ENCODE measurements around the gene SMIM35.

The SMIM35 gene

GRCh38 chr11:118124929-118125535 lies 38.3 kb upstream of the SMIM35 start:
- H3K4me1 ChIP-seq (ENCODE audit: control insufficient read depth, insufficient read depth, low read length), result peaks cover 10% of the 10 kb centered on the region
- H3K36me3 ChIP-seq (ENCODE audit: control insufficient read depth, insufficient read depth, low read length), result no peaks in the 10 kb centered on the region
- no peak overlapping the region for H3K9ac ChIP-seq (ENCODE audit: low read length)
- no peak overlapping the region for H3K4me3 ChIP-seq (ENCODE audit: low read length)
- H3K9me3 ChIP-seq (ENCODE audit: control insufficient read depth, low read length), result no peaks in the 10 kb centered on the region
- H3K27me3 ChIP-seq (ENCODE audit: control insufficient read depth, insufficient read depth, low read length), result no peaks in the 10 kb centered on the region

- Histone ChIP-seq H3K36me3 (ENCODE audit: control insufficient read depth, insufficient read depth, low read length) (peaks cover 14% of the 10 kb centered on the region), H3K9me3 (ENCODE audit: control insufficient read depth, low read length) (no peaks in the 10 kb centered on the region), H3K9ac (ENCODE audit: low read length) (no peak overlapping the region), H3K4me1 (ENCODE audit: control insufficient read depth, insufficient read depth, low read length) (no peaks in the 10 kb centered on the region), H3K4me3 (ENCODE audit: low read length) (no peak overlapping the region), H3K27me3 (ENCODE audit: control insufficient read depth, insufficient read depth, low read length) (no peaks in the 10 kb centered on the region)
These were observed 34.0 kb upstream of the SMIM35 start for GRCh38 chr11:118120793-118121192.

GRCh38 chr11:118117790-118118601 lies 31.2 kb upstream of the SMIM35 start:
- no peaks in the 10 kb centered on the region for H3K27me3 ChIP-seq (ENCODE audit: control insufficient read depth, insufficient read depth, low read length)
- no peaks in the 10 kb centered on the region for H3K4me1 ChIP-seq (ENCODE audit: control insufficient read depth, insufficient read depth, low read length)
- peaks cover 14% of the 10 kb centered on the region for H3K36me3 ChIP-seq (ENCODE audit: control insufficient read depth, insufficient read depth, low read length)
- H3K4me3 ChIP-seq (ENCODE audit: low read length), result no peak overlapping the region
- no peaks in the 10 kb centered on the region for H3K9me3 ChIP-seq (ENCODE audit: control insufficient read depth, low read length)
- H3K9ac ChIP-seq (ENCODE audit: low read length), result no peak overlapping the region

GRCh38 chr11:118115048-118115447 lies 28.3 kb upstream of the SMIM35 start:
- H3K36me3 ChIP-seq (ENCODE audit: control insufficient read depth, insufficient read depth, low read length), result peaks cover 14% of the 10 kb centered on the region
- no peak overlapping the region for H3K9ac ChIP-seq (ENCODE audit: low read length)

GRCh38 chr11:118114266-118114665 lies 27.5 kb upstream of the SMIM35 start:
- H3K4me3 ChIP-seq (ENCODE audit: low read length), result no peak overlapping the region
- H3K36me3 ChIP-seq (ENCODE audit: control insufficient read depth, insufficient read depth, low read length), result peaks cover 14% of the 10 kb centered on the region
- peaks cover 6% of the 10 kb centered on the region for H3K4me1 ChIP-seq (ENCODE audit: control insufficient read depth, insufficient read depth, low read length)
- H3K9me3 ChIP-seq (ENCODE audit: control insufficient read depth, low read length), result no peaks in the 10 kb centered on the region
- no peak overlapping the region for H3K9ac ChIP-seq (ENCODE audit: low read length)
- no peaks in the 10 kb centered on the region for H3K27me3 ChIP-seq (ENCODE audit: control insufficient read depth, insufficient read depth, low read length)

More at GRCh38 chr11:118115048-118115447, 28.3 kb upstream of the SMIM35 start:
- Histone ChIP-seq H3K9me3 (ENCODE audit: control insufficient read depth, low read length) (no peaks in the 10 kb centered on the region), H3K4me1 (ENCODE audit: control insufficient read depth, insufficient read depth, low read length) (peaks cover 6% of the 10 kb centered on the region), H3K4me3 (ENCODE audit: low read length) (no peak overlapping the region), H3K27me3 (ENCODE audit: control insufficient read depth, insufficient read depth, low read length) (no peaks in the 10 kb centered on the region)

- Histone ChIP-seq H3K36me3 (ENCODE audit: control insufficient read depth, insufficient read depth, low read length) (peaks cover 6% of the 10 kb centered on the region), H3K4me3 (ENCODE audit: low read length) (no peak overlapping the region)
These were observed 26.1 kb upstream of the SMIM35 start for GRCh38 chr11:118112711-118113430.

GRCh38 chr11:118111744-118112035 lies 24.9 kb upstream of the SMIM35 start:
- no peaks in the 10 kb centered on the region for H3K27me3 ChIP-seq (ENCODE audit: control insufficient read depth, insufficient read depth, low read length)
- H3K4me1 ChIP-seq (ENCODE audit: control insufficient read depth, insufficient read depth, low read length), result peaks cover 6% of the 10 kb centered on the region
- peak overlapping the region; percentile 7 for H3K9ac ChIP-seq (ENCODE audit: low read length)
- no peaks in the 10 kb centered on the region for H3K36me3 ChIP-seq (ENCODE audit: control insufficient read depth, insufficient read depth, low read length)
- H3K4me3 ChIP-seq (ENCODE audit: low read length), result no peak overlapping the region
- no peaks in the 10 kb centered on the region for H3K9me3 ChIP-seq (ENCODE audit: control insufficient read depth, low read length)

More at GRCh38 chr11:118112711-118113430, 26.1 kb upstream of the SMIM35 start:
- Histone ChIP-seq H3K9me3 (ENCODE audit: control insufficient read depth, low read length) (no peaks in the 10 kb centered on the region), H3K9ac (ENCODE audit: low read length) (no peak overlapping the region), H3K27me3 (ENCODE audit: control insufficient read depth, insufficient read depth, low read length) (no peaks in the 10 kb centered on the region), H3K4me1 (ENCODE audit: control insufficient read depth, insufficient read depth, low read length) (peaks cover 6% of the 10 kb centered on the region)

GRCh38 chr11:118111019-118111743 lies 24.4 kb upstream of the SMIM35 start:
- H3K9me3 ChIP-seq (ENCODE audit: control insufficient read depth, low read length), result no peaks in the 10 kb centered on the region
- H3K4me1 ChIP-seq (ENCODE audit: control insufficient read depth, insufficient read depth, low read length), result peaks cover 6% of the 10 kb centered on the region
- H3K9ac ChIP-seq (ENCODE audit: low read length), result peak overlapping the region; percentile 7
- H3K36me3 ChIP-seq (ENCODE audit: control insufficient read depth, insufficient read depth, low read length), result no peaks in the 10 kb centered on the region
- H3K4me3 ChIP-seq (ENCODE audit: low read length), result no peak overlapping the region
- no peaks in the 10 kb centered on the region for H3K27me3 ChIP-seq (ENCODE audit: control insufficient read depth, insufficient read depth, low read length)

GRCh38 chr11:118109231-118109630 lies 22.5 kb upstream of the SMIM35 start:
- Histone ChIP-seq H3K9ac (ENCODE audit: low read length) (no peak overlapping the region), H3K4me3 (ENCODE audit: low read length) (no peak overlapping the region), H3K9me3 (ENCODE audit: control insufficient read depth, low read length) (no peaks in the 10 kb centered on the region), H3K27me3 (ENCODE audit: control insufficient read depth, insufficient read depth, low read length) (no peaks in the 10 kb centered on the region), H3K36me3 (ENCODE audit: control insufficient read depth, insufficient read depth, low read length) (no peaks in the 10 kb centered on the region), H3K4me1 (ENCODE audit: control insufficient read depth, insufficient read depth, low read length) (peaks cover 6% of the 10 kb centered on the region)

GRCh38 chr11:118108513-118108912 lies 21.8 kb upstream of the SMIM35 start:
- Histone ChIP-seq H3K4me3 (ENCODE audit: low read length) (no peak overlapping the region), H3K9me3 (ENCODE audit: control insufficient read depth, low read length) (no peaks in the 10 kb centered on the region), H3K36me3 (ENCODE audit: control insufficient read depth, insufficient read depth, low read length) (no peaks in the 10 kb centered on the region), H3K4me1 (ENCODE audit: control insufficient read depth, insufficient read depth, low read length) (peaks cover 6% of the 10 kb centered on the region), H3K9ac (ENCODE audit: low read length) (no peak overlapping the region), H3K27me3 (ENCODE audit: control insufficient read depth, insufficient read depth, low read length) (no peaks in the 10 kb centered on the region)

GRCh38 chr11:118106789-118107335 lies 20.1 kb upstream of the SMIM35 start:
- Histone ChIP-seq H3K36me3 (ENCODE audit: control insufficient read depth, insufficient read depth, low read length) (no peaks in the 10 kb centered on the region), H3K4me1 (ENCODE audit: control insufficient read depth, insufficient read depth, low read length) (peaks cover 6% of the 10 kb centered on the region), H3K9me3 (ENCODE audit: control insufficient read depth, low read length) (no peaks in the 10 kb centered on the region), H3K4me3 (ENCODE audit: low read length) (no peak overlapping the region), H3K9ac (ENCODE audit: low read length) (no peak overlapping the region), H3K27me3 (ENCODE audit: control insufficient read depth, insufficient read depth, low read length) (no peaks in the 10 kb centered on the region)

Data from mucosa of stomach (tissue), 1 donor.